Measurements from ENCODE around the gene GLIS1. TPM values are rescaled to one million over a fixed set of nuclear protein-coding genes. Genes with fewer than 3 reads are reported as not detected.

GLIS1 gene
- polyA plus RNA-seq, 1 donor (not counting 4 experiments of a cell fraction or from before 2014, with no cell fraction given): not detected

DNA sequence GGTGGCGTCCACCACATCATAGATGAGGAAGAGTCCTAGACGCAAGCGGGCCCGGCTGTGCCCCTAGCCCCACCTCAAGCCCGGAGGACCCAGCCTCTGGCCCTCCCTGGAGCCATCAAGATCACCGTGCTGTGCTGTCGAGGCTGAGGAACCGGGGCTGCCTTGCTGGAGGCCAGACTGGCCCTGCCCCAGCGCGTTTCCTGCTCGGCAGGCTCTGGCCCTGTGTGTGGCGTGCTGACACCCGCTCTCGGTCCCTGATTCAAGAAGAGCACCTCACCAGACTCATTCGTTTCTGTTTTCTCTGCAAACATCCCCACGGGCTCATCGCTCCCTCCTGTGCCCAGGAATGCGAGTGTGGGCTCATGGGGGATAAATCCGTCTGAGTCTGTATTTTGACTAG is 51.1 kb downstream of the GLIS1 start:
- H3K27ac ChIP-seq (ENCODE audit: control insufficient read depth, insufficient read depth, low read length): no peak overlapping the region
- no peak for FAIRE-seq
- TF ChIP-seq, protein P1, sequence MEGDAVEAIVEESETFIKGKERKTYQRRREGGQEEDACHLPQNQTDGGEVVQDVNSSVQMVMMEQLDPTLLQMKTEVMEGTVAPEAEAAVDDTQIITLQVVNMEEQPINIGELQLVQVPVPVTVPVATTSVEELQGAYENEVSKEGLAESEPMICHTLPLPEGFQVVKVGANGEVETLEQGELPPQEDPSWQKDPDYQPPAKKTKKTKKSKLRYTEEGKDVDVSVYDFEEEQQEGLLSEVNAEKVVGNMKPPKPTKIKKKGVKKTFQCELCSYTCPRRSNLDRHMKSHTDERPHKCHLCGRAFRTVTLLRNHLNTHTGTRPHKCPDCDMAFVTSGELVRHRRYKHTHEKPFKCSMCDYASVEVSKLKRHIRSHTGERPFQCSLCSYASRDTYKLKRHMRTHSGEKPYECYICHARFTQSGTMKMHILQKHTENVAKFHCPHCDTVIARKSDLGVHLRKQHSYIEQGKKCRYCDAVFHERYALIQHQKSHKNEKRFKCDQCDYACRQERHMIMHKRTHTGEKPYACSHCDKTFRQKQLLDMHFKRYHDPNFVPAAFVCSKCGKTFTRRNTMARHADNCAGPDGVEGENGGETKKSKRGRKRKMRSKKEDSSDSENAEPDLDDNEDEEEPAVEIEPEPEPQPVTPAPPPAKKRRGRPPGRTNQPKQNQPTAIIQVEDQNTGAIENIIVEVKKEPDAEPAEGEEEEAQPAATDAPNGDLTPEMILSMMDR (optimal IDR thresholded peaks at IDR 0.05 in 1 of 3, IDR thresholded peaks at IDR 0.05 in 1 of 3, conservative IDR thresholded peaks at IDR 0.05 in 1 of 3; ENCODE audit: extremely low read depth in 1 of 3, insufficient read depth in 2 of 3, low read length in 3 of 3): no peak
- no peak for TF ChIP-seq EZH2 (IDR thresholded peaks at IDR 0.05; ENCODE audit: low read length)
- H3K9me3 ChIP-seq (ENCODE audit: control insufficient read depth, low read depth, low read length): no peaks in the 10 kb centered on the region
- H3K4me3 ChIP-seq (ENCODE audit: control insufficient read depth in 2 of 3, extremely low read depth in 1 of 3, insufficient read depth in 2 of 3, low read depth in 1 of 3, low read length in 3 of 3): no peak overlapping the region
- H3K36me3 ChIP-seq (ENCODE audit: control insufficient read depth in 2 of 2, extremely low read depth in 1 of 2, insufficient read depth in 2 of 2, low read length in 2 of 2): no peaks in the 10 kb centered on the region
- DNase-seq (ENCODE audit: low read depth, low spot score): no peak
- H3K79me2 ChIP-seq (ENCODE audit: control insufficient read depth, insufficient read depth, low read length): no peaks in the 10 kb centered on the region
- no peak overlapping the region for H3K4me2 ChIP-seq (ENCODE audit: control insufficient read depth, extremely low read depth, insufficient read depth, low read depth, low read length)
- peaks cover 56% of the 10 kb centered on the region for H3K27me3 ChIP-seq (ENCODE audit: control insufficient read depth, extremely low read depth, insufficient read depth, low read length)
- H2AFZ ChIP-seq (ENCODE audit: control insufficient read depth, low read length): no peak overlapping the region
- no peak overlapping the region for H3K9ac ChIP-seq (ENCODE audit: control insufficient read depth, extremely low read depth, insufficient read depth, low read length)
- dilution Hi-C loops (cut with MboI; ENCODE audit: extremely low pct_ligation_motif_present, low sequenced_read_pairs): no loop called here
- no peaks in the 10 kb centered on the region for H3K9me1 ChIP-seq (ENCODE audit: control insufficient read depth, extremely low read depth, insufficient read depth, low read length)
- H3K4me1 ChIP-seq (ENCODE audit: control insufficient read depth, extremely low read depth, insufficient read depth, low read length): no peaks in the 10 kb centered on the region
- H4K20me1 ChIP-seq (ENCODE audit: control insufficient read depth, extremely low read depth, insufficient read depth, low read length): no peaks in the 10 kb centered on the region

DNA sequence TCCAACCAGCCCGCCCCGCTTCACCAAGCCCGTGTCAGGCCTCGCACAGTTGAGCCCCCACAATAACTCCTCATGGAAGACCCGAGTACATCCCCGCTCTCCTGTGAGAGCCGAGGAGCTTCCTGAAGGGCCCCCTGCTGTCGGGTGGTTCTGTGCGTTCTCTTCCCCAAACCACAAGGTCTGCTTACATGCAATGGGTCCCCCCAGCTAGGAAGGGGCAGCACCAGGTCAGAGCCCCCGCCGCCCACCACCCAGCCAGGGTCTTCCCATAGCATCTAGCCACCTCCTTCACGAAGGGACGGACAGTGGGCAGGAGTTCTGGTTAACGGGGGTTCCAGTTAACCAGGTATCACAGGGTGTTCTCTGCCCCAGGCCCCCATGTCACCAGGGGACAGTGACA is 51.5 kb downstream of the GLIS1 start:
- H3K9me1 ChIP-seq (ENCODE audit: control insufficient read depth, extremely low read depth, insufficient read depth, low read length): no peaks in the 10 kb centered on the region
- TF ChIP-seq, protein P1 (optimal IDR thresholded peaks at IDR 0.05 in 1 of 3, IDR thresholded peaks at IDR 0.05 in 1 of 3, conservative IDR thresholded peaks at IDR 0.05 in 1 of 3; ENCODE audit: extremely low read depth in 1 of 3, insufficient read depth in 2 of 3, low read length in 3 of 3): no peak
- no peak for TF ChIP-seq EZH2 (IDR thresholded peaks at IDR 0.05; ENCODE audit: low read length)
- H3K9me3 ChIP-seq (ENCODE audit: control insufficient read depth, low read depth, low read length): no peaks in the 10 kb centered on the region
- H3K79me2 ChIP-seq (ENCODE audit: control insufficient read depth, insufficient read depth, low read length): no peaks in the 10 kb centered on the region
- H3K27ac ChIP-seq (ENCODE audit: control insufficient read depth, insufficient read depth, low read length): no peak overlapping the region
- peaks cover 51% of the 10 kb centered on the region for H3K27me3 ChIP-seq (ENCODE audit: control insufficient read depth, extremely low read depth, insufficient read depth, low read length)
- no peak overlapping the region for H2AFZ ChIP-seq (ENCODE audit: control insufficient read depth, low read length)
- no peaks in the 10 kb centered on the region for H3K36me3 ChIP-seq (ENCODE audit: control insufficient read depth in 2 of 2, extremely low read depth in 1 of 2, insufficient read depth in 2 of 2, low read length in 2 of 2)
- no peak overlapping the region for H3K9ac ChIP-seq (ENCODE audit: control insufficient read depth, extremely low read depth, insufficient read depth, low read length)
- no peaks in the 10 kb centered on the region for H3K4me1 ChIP-seq (ENCODE audit: control insufficient read depth, extremely low read depth, insufficient read depth, low read length)
- H3K4me3 ChIP-seq (ENCODE audit: control insufficient read depth in 2 of 3, extremely low read depth in 1 of 3, insufficient read depth in 2 of 3, low read depth in 1 of 3, low read length in 3 of 3): no peak overlapping the region
- DNase-seq (ENCODE audit: low read depth, low spot score) (no peak), FAIRE-seq (no peak)
- no peak overlapping the region for H3K4me2 ChIP-seq (ENCODE audit: control insufficient read depth, extremely low read depth, insufficient read depth, low read depth, low read length)
- dilution Hi-C loops (cut with MboI; ENCODE audit: extremely low pct_ligation_motif_present, low sequenced_read_pairs): no loop called here
- no peaks in the 10 kb centered on the region for H4K20me1 ChIP-seq (ENCODE audit: control insufficient read depth, extremely low read depth, insufficient read depth, low read length)

All from keratinocyte (primary cell).